Stimulated activated CD8-positive, alpha-beta memory T cell treated with anti-CD3 and anti-CD28 coated beads, Interleukin-12 subunit alpha, Interleukin-12 subunit beta, amount 100 ng/mL, for 24 hours (primary cell): ENCODE measurements around the gene SRPX.

Experiments used
- DNase-seq: peaks from one replicate; pipeline ENCODE4 v3.0.0-alpha.2; 2020; ENCODE audit errors: extremely low read depth

SRPX gene

GRCh38 chrX:38211891-38212635 is 8.6 kb downstream of the SRPX start:
- DNase-seq = no peak

DNA sequence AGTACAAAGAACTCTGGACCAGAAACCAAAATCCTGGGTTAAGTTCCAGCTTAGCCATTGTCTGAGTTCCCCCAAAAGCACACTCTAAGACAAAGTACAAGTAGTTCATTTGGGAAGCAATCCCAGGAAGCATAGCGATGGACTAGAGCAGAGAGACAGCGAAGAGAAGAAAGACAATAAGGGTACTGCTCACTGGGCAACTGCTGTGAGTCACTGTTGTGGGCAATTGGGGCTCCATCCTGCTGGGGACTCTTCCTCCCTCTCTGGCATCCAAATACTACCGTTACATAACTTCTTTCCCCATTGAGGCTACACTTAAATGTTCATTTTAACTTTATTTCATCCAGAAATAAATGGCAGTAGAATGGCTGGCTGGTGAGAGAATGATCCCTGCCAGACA is 14.1 kb downstream of the SRPX start:
- DNase-seq = no peak

- DNase-seq = no peak
Observed at GRCh38 chrX:38206036-38206435, 14.6 kb downstream of the SRPX start.

GRCh38 chrX:38205039-38205438 is 15.6 kb downstream of the SRPX start:
- no peak for DNase-seq

GRCh38 chrX:38192007-38192810 is 28.5 kb downstream of the SRPX start:
- no peak for DNase-seq

GRCh38 chrX:38189431-38190250 is 31.0 kb downstream of the SRPX start:
- no peak for DNase-seq

DNA sequence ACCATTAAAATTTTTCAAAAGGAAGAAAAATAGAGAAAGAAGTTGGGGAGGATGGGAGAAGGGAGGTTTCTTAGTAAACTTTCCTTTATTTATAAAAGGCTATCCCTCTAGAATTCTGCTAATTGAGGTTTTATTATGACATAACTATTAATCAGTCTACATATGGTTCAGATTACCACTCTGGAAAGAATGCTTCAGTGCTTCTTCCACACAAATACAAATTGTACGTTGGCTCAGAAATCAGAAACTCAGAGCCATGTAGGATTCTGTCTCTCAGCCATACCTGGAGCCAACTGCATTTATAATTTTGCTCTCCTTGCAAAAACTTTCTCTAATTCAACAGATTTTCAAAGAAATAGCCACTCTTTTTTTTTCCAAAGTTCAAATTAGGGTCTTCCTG is 37.1 kb downstream of the SRPX start:
- DNase-seq = no peak

DNA sequence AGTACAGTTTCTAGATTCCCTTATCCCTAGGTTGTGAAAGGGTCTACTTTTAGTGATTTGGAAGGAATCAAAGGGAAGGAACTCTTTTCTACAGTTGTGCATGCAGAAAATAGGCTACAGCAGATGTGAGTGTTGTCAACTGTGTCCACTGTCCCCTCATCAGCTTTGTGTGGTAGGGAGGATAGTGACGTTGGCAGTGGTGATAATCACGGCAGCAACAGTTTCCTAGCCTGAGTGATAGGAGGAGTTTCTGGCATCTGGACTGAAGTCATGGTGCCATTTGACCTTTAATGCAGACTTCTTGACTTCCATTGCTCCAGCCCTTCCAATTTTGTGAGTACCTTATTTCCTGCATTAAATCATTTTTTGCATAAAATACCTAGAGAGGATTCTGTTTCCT is 39.3 kb downstream of the SRPX start:
- no peak for DNase-seq

- no peak for DNase-seq
Observed at GRCh38 chrX:38178396-38178795, 42.3 kb downstream of the SRPX start.

GRCh38 chrX:38175139-38175538 is 45.5 kb downstream of the SRPX start:
- DNase-seq = no peak

DNA sequence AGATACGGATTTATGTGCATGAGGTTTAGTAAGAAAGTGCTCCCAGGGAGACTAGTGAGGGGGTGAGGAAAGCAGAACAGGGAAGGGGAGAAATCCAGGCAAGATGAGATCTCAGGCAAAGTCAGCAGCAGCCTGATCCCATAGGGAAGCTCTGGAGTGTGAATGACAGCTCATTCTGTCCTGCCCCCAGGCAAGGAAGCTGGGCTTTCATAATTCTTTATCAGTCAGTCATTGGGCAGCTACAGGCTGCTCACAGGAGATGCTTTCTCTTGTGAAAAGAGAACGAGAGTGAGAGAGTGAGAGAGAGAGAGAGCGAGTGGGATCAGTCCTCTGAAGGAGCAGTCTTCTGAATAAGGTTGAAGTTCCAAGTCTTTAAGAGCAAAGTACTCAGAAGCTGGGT is 48.1 kb downstream of the SRPX start:
- DNase-seq = no peak

GRCh38 chrX:38170556-38170955 is 50.1 kb downstream of the SRPX start:
- no peak for DNase-seq

DNA sequence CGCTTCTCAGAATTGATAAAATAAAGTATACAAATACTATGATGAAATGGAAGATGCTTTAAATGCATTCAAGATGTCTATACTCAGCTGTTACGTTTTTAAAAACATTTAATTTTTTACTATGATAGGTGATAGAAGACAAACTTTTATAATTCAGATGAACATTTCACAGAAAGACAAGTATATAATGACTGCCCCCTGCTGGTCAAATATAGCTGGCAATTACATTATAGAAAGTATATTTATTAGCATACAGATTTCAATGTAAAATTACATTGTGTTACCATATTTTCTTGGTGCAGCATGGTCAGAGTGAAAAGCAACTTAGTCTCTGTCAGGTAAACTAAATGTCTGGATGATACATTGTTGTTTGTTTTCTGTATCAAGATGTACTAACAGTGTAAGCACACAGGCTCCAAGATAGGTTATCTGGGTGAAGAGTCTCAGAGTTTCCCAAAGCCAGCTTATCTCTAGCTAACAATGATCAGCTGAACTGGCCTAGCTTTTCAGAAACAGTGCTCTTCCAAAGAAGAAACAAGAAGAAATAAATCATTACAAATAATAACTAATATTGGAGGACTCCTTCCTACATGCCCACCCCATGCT is 54.1 kb downstream of the SRPX start:
- no peak for DNase-seq

DNA sequence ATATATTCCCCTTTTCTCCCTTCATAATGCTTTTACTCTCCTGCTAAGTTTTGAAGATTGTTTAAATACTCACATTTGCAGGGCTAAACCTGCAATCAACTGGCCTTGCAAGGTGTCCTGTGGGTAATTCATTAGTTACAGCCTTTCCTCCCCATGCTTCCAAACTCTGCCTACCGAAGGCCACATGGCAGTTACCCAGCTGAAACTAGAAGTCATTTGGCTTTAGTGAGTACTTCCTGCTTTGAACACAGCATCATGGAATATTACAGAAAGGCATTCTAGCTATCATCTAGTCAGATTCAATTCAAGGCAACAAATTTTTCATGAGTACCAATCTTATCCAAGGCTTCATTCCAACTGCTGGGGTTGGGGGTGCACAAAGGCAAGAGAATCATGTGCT is 55.6 kb downstream of the SRPX start:
- DNase-seq = no peak

GRCh38 chrX:38163193-38163592 is 57.5 kb downstream of the SRPX start:
- no peak for DNase-seq

DNA sequence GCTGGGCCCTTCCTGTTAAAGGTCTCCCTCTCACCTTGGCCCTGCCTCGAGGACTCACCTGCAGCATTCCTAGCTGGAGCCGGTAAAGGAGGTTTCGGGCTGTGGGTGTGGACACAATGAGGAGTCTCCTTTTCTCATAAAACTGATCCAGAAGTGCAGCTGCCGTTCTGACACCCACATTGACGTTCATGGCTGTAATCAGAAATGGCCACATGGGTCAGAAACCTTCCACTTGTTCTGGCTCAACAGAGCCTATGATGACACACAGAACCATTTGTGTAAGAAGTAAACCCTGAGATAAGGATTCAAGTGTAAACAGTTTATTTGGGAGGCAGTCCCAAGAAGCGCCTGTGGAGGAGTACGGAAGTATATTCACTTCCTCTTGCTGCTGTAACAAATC is 63.8 kb downstream of the SRPX start:
- no peak for DNase-seq

DNA sequence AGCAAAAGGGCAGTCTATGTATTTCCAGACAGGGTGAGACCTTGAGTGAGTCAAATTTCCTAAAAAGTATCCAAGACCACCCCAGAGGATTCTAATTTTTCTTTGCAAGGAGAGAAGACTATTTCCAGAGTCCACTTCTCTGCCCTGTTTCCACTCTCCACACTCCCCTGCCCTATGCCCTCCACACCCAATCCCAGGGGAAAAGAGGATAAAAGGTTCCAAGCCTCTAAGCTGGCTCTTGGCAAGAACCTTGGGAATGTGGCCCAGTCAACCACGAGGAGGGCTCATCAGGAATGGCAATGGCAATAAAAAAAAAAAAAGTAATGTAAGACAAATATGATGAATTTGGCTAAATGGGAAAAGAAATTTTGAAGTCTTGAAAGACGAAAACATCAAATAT is 65.9 kb downstream of the SRPX start:
- no peak for DNase-seq

DNA sequence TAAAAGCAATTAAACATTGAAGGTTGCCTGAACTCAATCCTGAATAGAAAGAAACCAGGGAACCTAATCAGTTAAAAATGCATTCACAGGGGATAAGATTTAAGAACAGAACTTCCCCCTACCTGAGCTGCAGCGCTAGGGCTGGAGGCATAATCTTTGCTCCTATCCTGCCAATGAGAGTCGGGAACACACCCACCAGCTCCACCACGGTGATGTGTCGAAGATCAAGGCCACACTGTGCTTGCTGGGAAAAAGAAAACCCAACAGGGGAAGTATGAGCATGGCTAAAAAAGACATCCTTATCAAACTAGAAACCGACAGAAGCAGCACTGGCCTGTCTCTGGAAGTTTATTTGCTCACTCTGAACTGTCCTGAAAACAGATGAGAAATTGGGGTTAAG is 66.3 kb downstream of the SRPX start:
- no peak for DNase-seq

DNA sequence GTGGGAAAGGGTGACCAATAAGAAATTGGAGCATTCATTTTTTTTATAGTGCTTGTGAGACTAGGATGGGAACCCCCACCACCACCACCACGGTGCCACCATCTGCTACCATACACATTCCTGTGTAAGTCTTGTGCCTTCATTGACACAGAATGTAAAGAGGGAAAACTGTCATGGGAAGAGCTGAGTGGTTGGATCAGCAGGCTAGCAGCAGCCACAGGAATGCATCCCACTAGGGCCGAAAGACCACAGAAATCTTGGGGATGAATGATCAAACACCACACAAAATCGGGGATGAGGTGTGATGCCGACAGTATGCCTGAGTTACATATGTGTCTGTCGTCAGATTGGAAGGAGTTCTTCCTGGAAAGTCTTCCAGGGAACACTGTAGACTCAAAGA is 69.2 kb downstream of the SRPX start:
- DNase-seq = no peak

DNA sequence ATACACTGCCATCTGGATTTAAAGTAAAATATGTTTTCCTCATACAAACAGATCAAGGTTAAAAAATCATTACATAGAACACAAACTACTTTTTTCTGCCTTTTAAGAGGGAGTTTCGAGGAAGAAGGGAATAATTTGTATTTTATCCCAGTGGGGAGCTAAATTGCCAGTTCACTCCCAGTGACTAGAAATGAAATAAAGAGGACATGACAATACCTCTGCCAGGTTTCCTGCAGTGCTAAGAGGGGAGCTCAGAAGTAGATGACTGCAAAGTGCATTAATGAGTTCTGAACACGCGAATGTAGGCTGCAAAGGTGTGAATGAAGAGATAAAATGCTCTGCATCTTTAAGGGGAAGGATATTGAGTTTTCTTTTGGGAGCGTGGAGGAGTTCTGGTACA is 69.7 kb downstream of the SRPX start:
- DNase-seq = no peak

DNA sequence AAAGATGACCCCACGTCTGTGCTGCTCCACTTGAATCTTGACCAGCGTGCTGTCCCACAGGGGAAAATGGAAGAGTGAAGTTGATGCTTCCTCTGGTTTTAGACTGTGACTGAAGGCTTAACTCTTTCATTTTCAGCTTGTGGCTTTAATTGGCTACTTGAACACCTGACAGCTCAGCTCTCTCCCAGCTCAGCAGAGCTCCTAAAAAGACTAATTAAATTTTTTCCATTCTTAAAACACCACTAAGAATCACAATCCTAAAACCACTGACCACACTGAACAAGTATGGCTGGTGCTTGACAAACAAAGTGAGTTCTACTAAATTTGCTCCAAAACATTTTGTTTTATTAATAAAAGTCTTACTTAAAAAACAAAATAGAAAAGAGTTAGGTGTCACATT is 71.7 kb downstream of the SRPX start:
- DNase-seq = no peak

GRCh38 chrX:38142610-38143009 is 78.1 kb downstream of the SRPX start:
- DNase-seq = no peak
